IgD-negative memory B cell (primary cell): ENCODE measurements around the gene PALM2AKAP2. TPM values are rescaled to one million over a fixed set of nuclear protein-coding genes. Genes with fewer than 3 reads are reported as not detected.

Experiments
- H3K27ac Mint-ChIP-seq, 3 donors: one replicate each; pipeline ENCODE4 v1.8.0; 2020 to 2022; ENCODE audit warnings: mild to moderate bottlenecking in 3 of 3, mixed read lengths in 3 of 3, moderate library complexity in 1 of 3
- H3K27me3 Mint-ChIP-seq: one replicate; pipeline ENCODE4 v1.8.0; 2021; ENCODE audit warnings: mixed read lengths
- H3K36me3 Mint-ChIP-seq: one replicate; pipeline ENCODE4 v1.8.0; 2020; ENCODE audit warnings: mild to moderate bottlenecking, mixed read lengths
- H3K4me1 Mint-ChIP-seq, 3 donors: one replicate each; pipeline ENCODE4 v1.8.0; 2020 to 2022; ENCODE audit warnings: mixed read lengths in 3 of 3, mild to moderate bottlenecking in 1 of 3
- H3K4me3 Mint-ChIP-seq, 4 donors: one replicate each; pipeline ENCODE4 v1.8.0; 2020 to 2022; ENCODE audit warnings: mild to moderate bottlenecking in 4 of 4, mixed read lengths in 4 of 4, moderate library complexity in 3 of 4
- H3K9me3 Mint-ChIP-seq, 3 donors: one replicate each; pipeline ENCODE4 v1.8.0; 2020 to 2021; ENCODE audit warnings: mixed read lengths in 3 of 3, mild to moderate bottlenecking in 1 of 3
- polyA plus RNA-seq: library from polyadenylated mRNA; unstranded; fragments of 300-500 nt; fragmentation: Illumina TruSeq; gene quantifications from one replicate; pipeline ENCODE4 v1.2.3, GENCODE V29; 2021

PALM2AKAP2 gene
- polyA plus RNA-seq, result 0.18 TPM

- no peak within 1 kb of the TSS for H3K4me3 Mint-ChIP-seq
- peaks cover 3% of the 10 kb centered on the region for H3K36me3 Mint-ChIP-seq
- H3K9me3 Mint-ChIP-seq, result no peaks in the 10 kb centered on the region
- H3K4me1 Mint-ChIP-seq, result peaks cover 0 to 6% (median 0%) of the 10 kb centered on the region in 3 donors
- no peak within 1 kb of the TSS for H3K27ac Mint-ChIP-seq
- H3K27me3 Mint-ChIP-seq, result peaks cover 28% of the 10 kb centered on the region
Observed at GRCh38 chr9:109779711-109780452, at the start of gene PALM2AKAP2. TSS of gene PALM2AKAP2 (plus strand) at chr9:109780198. CDS start at chr9:109780489, 291 bp downstream.

DNA sequence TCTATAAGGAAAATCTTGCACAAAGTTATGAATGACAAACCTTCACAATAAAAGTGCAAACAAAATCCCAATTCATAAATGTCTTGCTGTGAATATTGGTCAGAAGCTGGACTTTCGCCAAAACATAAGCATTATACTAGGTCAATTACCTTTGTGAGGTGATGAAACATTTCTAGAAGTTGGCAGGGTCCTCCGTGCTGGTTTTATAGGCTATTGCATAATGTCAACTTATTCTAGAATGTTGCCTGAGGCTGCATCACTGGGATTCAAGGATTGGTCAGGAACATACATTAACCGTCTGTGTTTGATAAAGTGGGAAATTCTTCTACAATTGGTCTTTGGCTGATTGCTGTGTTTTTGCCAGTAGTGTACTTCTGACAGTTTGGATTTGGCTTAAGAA, 49.8 kb upstream of the PALM2AKAP2 start:
- Mint-ChIP-seq H3K27ac (no peak overlapping the region), H3K4me3 (no peak overlapping the region), H3K36me3 (peaks cover 2% of the 10 kb centered on the region), H3K27me3 (peaks cover 9% of the 10 kb centered on the region), H3K4me1 (no peaks in the 10 kb centered on the region), H3K9me3 (no peaks in the 10 kb centered on the region)

GRCh38 chr9:109733690-109734089, 46.3 kb upstream of the PALM2AKAP2 start:
- H3K4me1 Mint-ChIP-seq, result no peaks in the 10 kb centered on the region
- no peak overlapping the region for H3K27ac Mint-ChIP-seq
- H3K27me3 Mint-ChIP-seq, result peaks cover 8% of the 10 kb centered on the region
- no peaks in the 10 kb centered on the region for H3K9me3 Mint-ChIP-seq
- H3K4me3 Mint-ChIP-seq, result no peak overlapping the region
- no peaks in the 10 kb centered on the region for H3K36me3 Mint-ChIP-seq

DNA sequence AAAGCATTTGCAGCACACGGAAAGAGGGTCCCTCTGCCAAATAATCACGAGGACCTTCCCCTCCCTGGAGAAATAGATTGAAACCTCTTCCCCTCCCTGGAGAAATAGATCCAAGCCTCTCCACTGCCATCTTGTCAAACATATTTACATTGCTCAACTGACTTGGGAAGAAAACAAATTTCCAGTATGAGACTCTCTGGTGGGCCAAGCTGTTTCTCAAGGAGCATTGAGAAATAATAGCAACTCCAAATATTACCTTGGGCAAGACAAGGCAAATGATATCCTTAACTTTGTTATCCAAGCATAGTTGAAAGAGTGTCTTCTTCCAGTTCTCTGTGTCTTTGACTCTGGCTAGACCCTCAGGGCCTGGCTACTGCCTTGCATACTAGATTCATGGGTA, 45.2 kb upstream of the PALM2AKAP2 start:
- no peak overlapping the region for H3K4me3 Mint-ChIP-seq
- no peaks in the 10 kb centered on the region for H3K36me3 Mint-ChIP-seq
- H3K27ac Mint-ChIP-seq, result no peak overlapping the region
- no peaks in the 10 kb centered on the region for H3K4me1 Mint-ChIP-seq
- peaks cover 8% of the 10 kb centered on the region for H3K27me3 Mint-ChIP-seq
- H3K9me3 Mint-ChIP-seq, result no peaks in the 10 kb centered on the region

DNA sequence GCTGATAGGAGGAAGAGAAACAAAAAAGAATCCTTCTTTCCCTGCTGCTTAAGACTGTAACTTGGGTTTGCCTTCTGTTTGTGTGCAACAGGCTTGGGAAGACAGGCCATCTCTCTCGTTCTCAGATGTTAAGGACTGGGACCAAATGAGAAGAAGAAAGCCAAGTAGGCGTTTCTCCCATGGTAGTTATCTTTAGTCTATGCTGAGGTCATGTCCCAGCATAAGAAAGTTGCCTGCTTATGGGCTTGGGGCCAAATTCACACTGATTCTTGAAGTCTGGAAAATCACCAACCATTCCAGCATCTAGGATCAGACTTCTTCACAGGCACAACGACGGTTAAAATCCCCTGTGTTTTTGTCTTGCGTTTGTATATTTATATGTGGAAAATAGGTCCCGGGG, 44.2 kb upstream of the PALM2AKAP2 start:
- no peaks in the 10 kb centered on the region for H3K9me3 Mint-ChIP-seq
- peaks cover 2% of the 10 kb centered on the region for H3K36me3 Mint-ChIP-seq
- peaks cover 8% of the 10 kb centered on the region for H3K27me3 Mint-ChIP-seq
- no peaks in the 10 kb centered on the region for H3K4me1 Mint-ChIP-seq
- H3K27ac Mint-ChIP-seq, result no peak overlapping the region
- H3K4me3 Mint-ChIP-seq, result no peak overlapping the region

DNA sequence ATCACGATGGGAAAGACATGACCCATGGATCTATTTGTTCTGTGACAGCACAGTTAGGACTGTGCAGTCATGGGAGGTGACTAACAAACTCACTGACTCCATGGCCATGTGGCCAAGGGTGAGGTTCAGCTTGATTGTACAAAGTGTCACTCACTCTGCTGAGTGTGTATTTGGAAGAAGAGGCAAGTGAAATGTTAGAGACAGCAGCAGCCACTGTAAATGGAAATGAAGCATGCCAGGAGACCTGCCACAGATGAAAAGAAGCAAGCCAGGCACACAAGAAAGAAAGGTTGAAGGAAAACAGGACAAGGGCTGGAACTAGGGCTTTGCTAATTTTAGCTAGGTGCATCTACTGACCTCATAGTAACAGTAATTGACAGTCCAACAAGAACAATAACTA, 42.7 kb upstream of the PALM2AKAP2 start:
- peaks cover 2% of the 10 kb centered on the region for H3K36me3 Mint-ChIP-seq
- peaks cover 11% of the 10 kb centered on the region for H3K27me3 Mint-ChIP-seq
- no peak overlapping the region for H3K27ac Mint-ChIP-seq
- peaks cover 0 to 1% (median 0%) of the 10 kb centered on the region in 3 donors for H3K9me3 Mint-ChIP-seq
- H3K4me1 Mint-ChIP-seq, result no peaks in the 10 kb centered on the region
- H3K4me3 Mint-ChIP-seq, result no peak overlapping the region

DNA sequence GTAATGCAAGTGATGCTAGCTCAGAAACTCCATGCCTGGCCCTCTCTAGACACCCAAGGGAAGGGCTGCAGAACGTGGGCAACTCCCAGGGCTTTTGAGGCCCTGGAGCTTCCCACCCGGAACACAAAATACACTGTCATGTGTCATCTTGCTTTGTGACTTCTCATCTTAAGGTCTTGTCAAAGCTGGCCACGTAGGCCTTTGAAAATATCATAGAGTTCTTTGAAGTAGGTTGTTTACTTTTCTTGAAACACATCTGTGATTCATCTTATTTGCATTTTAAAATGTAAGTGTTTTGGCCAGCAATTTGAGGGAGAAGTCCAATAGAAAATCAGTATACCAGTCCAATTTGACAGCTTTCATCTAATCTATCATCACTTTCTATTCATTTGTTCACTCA, 40.2 kb upstream of the PALM2AKAP2 start:
- peaks cover 11% of the 10 kb centered on the region for H3K27me3 Mint-ChIP-seq

DNA sequence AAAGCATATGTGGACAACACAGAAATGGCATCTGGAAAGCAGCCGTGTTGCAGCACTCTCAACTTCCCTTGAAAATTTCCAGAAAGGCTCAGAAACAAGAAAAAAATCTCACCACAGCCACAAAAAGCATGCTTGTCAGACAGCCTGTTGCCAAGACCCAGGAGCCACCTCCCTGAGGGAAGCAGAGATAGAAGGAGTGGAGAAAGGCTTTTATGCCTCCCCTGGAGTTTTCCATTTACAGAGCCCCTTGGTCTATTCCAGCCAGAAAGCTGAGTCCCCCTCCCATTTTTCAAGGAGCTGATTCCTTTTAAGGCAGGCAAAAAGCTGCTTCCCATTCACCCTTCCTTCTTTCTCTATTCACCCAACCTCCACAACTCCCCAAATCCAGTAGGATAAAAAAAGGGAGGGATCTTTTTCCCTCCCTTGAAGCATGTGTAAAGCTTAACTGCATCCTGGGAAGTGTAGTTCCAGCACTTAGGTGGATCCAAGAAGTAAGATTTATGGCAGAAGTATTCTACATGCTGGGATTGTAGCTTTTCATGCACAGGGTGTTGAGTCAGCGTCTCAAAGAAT, 37.1 kb upstream of the PALM2AKAP2 start:
- peaks cover 15% of the 10 kb centered on the region for H3K27me3 Mint-ChIP-seq
- no peak overlapping the region for H3K27ac Mint-ChIP-seq
- H3K4me3 Mint-ChIP-seq, result no peak overlapping the region
- no peaks in the 10 kb centered on the region for H3K4me1 Mint-ChIP-seq
- peaks cover 0 to 1% (median 0%) of the 10 kb centered on the region in 3 donors for H3K9me3 Mint-ChIP-seq
- H3K36me3 Mint-ChIP-seq, result peaks cover 2% of the 10 kb centered on the region

More for the DNA sequence above, 40.2 kb upstream of the PALM2AKAP2 start:
- no peaks in the 10 kb centered on the region for H3K4me1 Mint-ChIP-seq
- peaks cover 0 to 1% (median 0%) of the 10 kb centered on the region in 3 donors for H3K9me3 Mint-ChIP-seq
- no peak overlapping the region for H3K27ac Mint-ChIP-seq
- H3K4me3 Mint-ChIP-seq, result no peak overlapping the region
- peaks cover 2% of the 10 kb centered on the region for H3K36me3 Mint-ChIP-seq

- H3K27me3 Mint-ChIP-seq, result peaks cover 15% of the 10 kb centered on the region
- peaks cover 0 to 1% (median 0%) of the 10 kb centered on the region in 3 donors for H3K9me3 Mint-ChIP-seq
- no peak overlapping the region for H3K27ac Mint-ChIP-seq
- no peak overlapping the region for H3K4me3 Mint-ChIP-seq
- H3K36me3 Mint-ChIP-seq, result peaks cover 2% of the 10 kb centered on the region
- H3K4me1 Mint-ChIP-seq, result no peaks in the 10 kb centered on the region
Observed at GRCh38 chr9:109743696-109744095, 36.3 kb upstream of the PALM2AKAP2 start.

DNA sequence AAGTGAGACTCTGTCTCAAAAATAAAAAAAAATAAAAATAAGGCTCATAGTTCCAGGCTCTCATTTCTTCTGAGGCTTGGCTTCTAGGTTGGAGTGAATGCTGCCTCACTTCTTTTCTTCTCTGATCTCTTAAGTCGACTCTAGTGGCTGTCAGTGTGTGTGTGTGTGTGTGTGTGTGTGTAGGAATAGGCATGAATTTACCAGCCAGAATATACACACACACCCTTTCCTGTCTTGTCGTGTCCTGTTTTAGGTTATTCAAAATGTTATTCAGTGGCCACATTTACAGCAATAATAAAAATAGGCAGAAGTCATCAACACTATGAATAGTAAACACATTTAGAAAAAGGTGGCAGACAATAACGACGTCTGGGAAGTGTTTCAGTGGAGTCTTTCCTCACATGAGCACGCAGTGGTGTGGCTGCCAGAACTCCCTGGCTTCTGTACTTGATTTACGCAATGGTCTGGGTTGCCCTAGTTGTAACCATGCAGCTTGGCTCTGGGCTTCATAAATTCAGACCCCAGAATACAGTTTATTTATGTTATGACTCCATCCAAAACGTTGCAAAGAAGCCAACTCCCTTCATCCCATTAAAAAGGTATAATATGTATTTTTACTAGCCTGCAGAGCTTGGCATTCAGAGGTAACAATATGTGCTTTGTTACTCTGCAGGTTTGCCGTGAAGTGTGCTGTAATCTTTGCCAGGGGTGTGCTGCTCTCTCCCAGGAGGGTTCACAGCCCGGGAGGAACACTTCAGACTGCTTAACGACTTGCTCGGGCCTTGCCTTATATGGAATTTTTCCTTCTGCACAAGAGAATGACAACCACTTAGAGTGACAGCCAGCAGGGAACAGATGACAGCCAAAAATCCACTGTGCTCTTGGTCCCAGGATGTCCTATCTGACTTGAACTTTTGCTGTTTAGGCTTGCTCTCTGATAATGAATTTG, 34.4 kb upstream of the PALM2AKAP2 start:
- H3K36me3 Mint-ChIP-seq, result no peaks in the 10 kb centered on the region
- peaks cover 0 to 3% (median 1%) of the 10 kb centered on the region in 3 donors for H3K9me3 Mint-ChIP-seq
- H3K4me3 Mint-ChIP-seq, result no peak overlapping the region
- no peaks in the 10 kb centered on the region for H3K4me1 Mint-ChIP-seq
- H3K27me3 Mint-ChIP-seq, result peaks cover 15% of the 10 kb centered on the region
- no peak overlapping the region for H3K27ac Mint-ChIP-seq

GRCh38 chr9:109751253-109751652, 28.7 kb upstream of the PALM2AKAP2 start:
- H3K4me1 Mint-ChIP-seq, result no peaks in the 10 kb centered on the region
- H3K36me3 Mint-ChIP-seq, result no peaks in the 10 kb centered on the region
- H3K4me3 Mint-ChIP-seq, result no peak overlapping the region
- peaks cover 13% of the 10 kb centered on the region for H3K27me3 Mint-ChIP-seq
- peaks cover 0 to 3% (median 0%) of the 10 kb centered on the region in 3 donors for H3K9me3 Mint-ChIP-seq
- no peak overlapping the region for H3K27ac Mint-ChIP-seq

DNA sequence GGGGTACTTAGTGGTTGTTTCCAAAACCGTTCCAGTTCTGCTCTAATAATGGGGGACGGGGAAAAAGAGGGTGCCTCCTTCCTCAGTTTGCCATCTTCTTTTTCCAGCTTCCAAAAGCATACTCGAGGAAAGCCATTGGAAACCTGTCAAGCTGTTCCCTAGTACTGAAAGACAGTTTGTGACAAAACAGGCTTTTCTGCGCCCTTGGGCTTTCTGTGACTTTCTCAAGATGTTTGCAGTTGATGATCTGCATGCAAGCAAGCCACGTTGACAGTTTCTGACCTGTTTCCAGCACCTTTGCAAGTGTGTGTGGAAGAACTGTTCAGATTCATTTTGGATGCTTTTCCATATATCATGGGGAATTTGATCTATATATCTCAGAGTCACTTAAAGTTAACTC, 26.7 kb upstream of the PALM2AKAP2 start:
- peaks cover 13% of the 10 kb centered on the region for H3K27me3 Mint-ChIP-seq
- H3K4me1 Mint-ChIP-seq, result no peaks in the 10 kb centered on the region
- no peak overlapping the region for H3K27ac Mint-ChIP-seq
- no peaks in the 10 kb centered on the region for H3K36me3 Mint-ChIP-seq
- no peak overlapping the region for H3K4me3 Mint-ChIP-seq
- H3K9me3 Mint-ChIP-seq, result peaks cover 0 to 5% (median 0%) of the 10 kb centered on the region in 3 donors

DNA sequence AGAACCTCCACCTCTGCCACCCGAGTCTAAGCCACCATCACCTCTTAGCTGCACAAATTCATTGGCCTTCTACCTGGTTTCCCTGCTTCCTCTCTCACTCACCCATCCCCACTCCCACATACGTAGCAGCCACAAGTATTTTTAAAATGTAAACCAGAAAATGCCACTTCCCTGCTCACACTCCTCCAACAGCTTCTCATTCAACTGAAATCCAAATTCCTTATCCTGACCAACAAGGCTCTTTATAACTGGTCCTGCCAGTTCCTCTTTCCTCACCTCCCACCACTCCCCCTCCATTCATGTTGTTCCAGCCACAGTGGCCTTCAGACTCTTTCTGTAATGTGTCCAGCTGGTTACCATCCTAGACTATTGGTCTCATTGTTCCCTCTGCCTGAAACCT, 25.0 kb upstream of the PALM2AKAP2 start:
- H3K27ac Mint-ChIP-seq, result no peak overlapping the region

GRCh38 chr9:109759589-109759988, 20.4 kb upstream of the PALM2AKAP2 start:
- Mint-ChIP-seq H3K4me1 (no peaks in the 10 kb centered on the region), H3K4me3 (no peak overlapping the region), H3K27ac (no peak overlapping the region), H3K36me3 (no peaks in the 10 kb centered on the region), H3K9me3 (peaks cover 0 to 2% (median 0%) of the 10 kb centered on the region in 3 donors), H3K27me3 (peaks cover 10% of the 10 kb centered on the region)

More for the DNA sequence above, 25.0 kb upstream of the PALM2AKAP2 start:
- H3K9me3 Mint-ChIP-seq, result peaks cover 0 to 5% (median 0%) of the 10 kb centered on the region in 3 donors
- H3K4me1 Mint-ChIP-seq, result no peaks in the 10 kb centered on the region
- peaks cover 16% of the 10 kb centered on the region for H3K27me3 Mint-ChIP-seq
- H3K36me3 Mint-ChIP-seq, result no peaks in the 10 kb centered on the region
- H3K4me3 Mint-ChIP-seq, result no peak overlapping the region

DNA sequence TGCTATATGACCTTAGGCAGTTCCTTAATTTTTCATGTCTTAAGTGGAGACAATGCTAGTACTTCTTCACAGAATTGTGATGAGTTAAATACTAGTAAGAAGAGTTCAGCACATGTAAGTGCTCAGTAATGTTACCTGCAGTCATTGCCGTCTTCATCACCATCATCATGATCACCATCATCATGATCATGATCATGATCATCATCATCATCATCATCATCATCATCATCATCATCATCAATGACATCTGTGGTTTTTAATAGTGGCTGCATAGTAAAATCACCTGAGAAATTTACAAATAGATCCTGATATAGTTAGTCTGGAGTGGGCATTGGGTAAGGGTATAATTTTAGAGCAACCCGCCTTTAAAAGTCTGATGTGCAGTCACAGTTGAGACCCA, 14.7 kb upstream of the PALM2AKAP2 start:
- Mint-ChIP-seq H3K4me1 (no peaks in the 10 kb centered on the region), H3K4me3 (no peak overlapping the region), H3K36me3 (no peaks in the 10 kb centered on the region), H3K9me3 (no peaks in the 10 kb centered on the region), H3K27me3 (peaks cover 25% of the 10 kb centered on the region), H3K27ac (no peak overlapping the region)
